Nephron progenitor cell (in vitro differentiated cells): ENCODE measurements around the gene MAN1C1.

Experiments
- DNase-seq: peaks from one replicate; pipeline ENCODE4 v3.0.0; 2021
- H3K27ac Mint-ChIP-seq: 2 replicates; pipeline ENCODE4 v1.8.0; 2021; ENCODE audit warnings: mild to moderate bottlenecking, moderate library complexity, mixed read lengths
- H3K27me3 Mint-ChIP-seq: 2 replicates; pipeline ENCODE4 v1.8.0; 2021; ENCODE audit warnings: mild to moderate bottlenecking, low read depth, mixed read lengths; ENCODE audit not compliant: poor library complexity
- H3K36me3 Mint-ChIP-seq: 2 replicates; pipeline ENCODE4 v1.8.0; 2021; ENCODE audit warnings: low read depth, mixed read lengths
- H3K4me1 Mint-ChIP-seq: 2 replicates; pipeline ENCODE4 v1.8.0; 2021; ENCODE audit warnings: mixed read lengths
- H3K4me3 Mint-ChIP-seq: 2 replicates; pipeline ENCODE4 v1.8.0; 2021; ENCODE audit warnings: mild to moderate bottlenecking, moderate library complexity, mixed read lengths
- H3K9me3 Mint-ChIP-seq: 2 replicates; pipeline ENCODE4 v1.8.0; 2021; ENCODE audit warnings: mild to moderate bottlenecking, moderate library complexity, mixed read lengths
- TF ChIP-seq, protein P1 (sequence below): fragments of 200-600 bp; sonication (generic); IDR thresholded peaks from 2 replicates; pipeline ENCODE4 v1.5.0; 2021; ENCODE audit warnings: antibody characterized with exemption

The MAN1C1 gene

DNA sequence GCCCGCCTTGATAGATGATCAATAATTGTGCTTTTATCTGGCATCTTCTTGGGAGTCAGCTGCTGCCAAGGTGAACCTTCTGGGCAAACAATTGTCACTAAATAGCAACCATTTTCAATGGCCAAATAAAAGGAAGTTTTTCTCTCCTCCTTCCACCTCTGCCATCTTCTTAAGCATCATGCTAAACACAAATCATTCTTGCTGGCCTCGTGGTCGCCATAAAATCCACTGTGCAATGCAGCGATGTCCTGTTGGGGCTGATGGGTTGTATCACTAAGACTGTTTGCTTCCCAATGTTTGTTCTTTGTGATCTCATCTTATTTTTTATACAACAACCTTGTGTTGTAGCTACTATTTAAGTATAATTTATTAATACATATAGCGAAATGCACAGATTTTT, 8.0 kb downstream of the MAN1C1 start:
- peaks cover 13% of the 10 kb centered on the region for H3K4me1 Mint-ChIP-seq
- TF ChIP-seq, protein P1, sequence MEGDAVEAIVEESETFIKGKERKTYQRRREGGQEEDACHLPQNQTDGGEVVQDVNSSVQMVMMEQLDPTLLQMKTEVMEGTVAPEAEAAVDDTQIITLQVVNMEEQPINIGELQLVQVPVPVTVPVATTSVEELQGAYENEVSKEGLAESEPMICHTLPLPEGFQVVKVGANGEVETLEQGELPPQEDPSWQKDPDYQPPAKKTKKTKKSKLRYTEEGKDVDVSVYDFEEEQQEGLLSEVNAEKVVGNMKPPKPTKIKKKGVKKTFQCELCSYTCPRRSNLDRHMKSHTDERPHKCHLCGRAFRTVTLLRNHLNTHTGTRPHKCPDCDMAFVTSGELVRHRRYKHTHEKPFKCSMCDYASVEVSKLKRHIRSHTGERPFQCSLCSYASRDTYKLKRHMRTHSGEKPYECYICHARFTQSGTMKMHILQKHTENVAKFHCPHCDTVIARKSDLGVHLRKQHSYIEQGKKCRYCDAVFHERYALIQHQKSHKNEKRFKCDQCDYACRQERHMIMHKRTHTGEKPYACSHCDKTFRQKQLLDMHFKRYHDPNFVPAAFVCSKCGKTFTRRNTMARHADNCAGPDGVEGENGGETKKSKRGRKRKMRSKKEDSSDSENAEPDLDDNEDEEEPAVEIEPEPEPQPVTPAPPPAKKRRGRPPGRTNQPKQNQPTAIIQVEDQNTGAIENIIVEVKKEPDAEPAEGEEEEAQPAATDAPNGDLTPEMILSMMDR = no peak
- peaks cover 13% of the 10 kb centered on the region for H3K9me3 Mint-ChIP-seq
- H3K4me3 Mint-ChIP-seq = no peak overlapping the region
- no peak overlapping the region for H3K27ac Mint-ChIP-seq
- DNase-seq = no peak
- H3K27me3 Mint-ChIP-seq = peaks cover 60% of the 10 kb centered on the region
- no peaks in the 10 kb centered on the region for H3K36me3 Mint-ChIP-seq

DNA sequence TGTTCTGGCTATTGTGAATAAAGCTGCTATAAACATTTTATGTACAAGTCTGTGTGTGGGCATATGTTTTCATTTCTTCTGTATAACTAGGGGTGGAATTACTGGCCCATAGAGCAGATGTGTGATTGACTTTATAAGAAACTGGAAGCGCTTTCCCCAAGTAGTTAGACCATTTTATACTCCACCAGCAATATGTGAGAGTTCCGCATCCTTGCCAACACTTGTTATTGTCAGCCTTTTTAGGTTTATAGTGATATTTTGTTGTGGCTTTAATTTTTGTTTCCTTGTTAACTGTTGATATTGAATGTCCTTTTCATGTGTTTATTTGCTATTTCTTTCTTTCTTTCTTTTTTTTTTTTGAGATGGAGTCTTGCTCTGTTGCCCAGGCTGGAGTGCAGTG, 9.4 kb downstream of the MAN1C1 start:
- peaks cover 8% of the 10 kb centered on the region for H3K4me1 Mint-ChIP-seq
- no peak for DNase-seq
- H3K9me3 Mint-ChIP-seq = peaks cover 15% of the 10 kb centered on the region
- H3K27ac Mint-ChIP-seq = no peak overlapping the region
- H3K36me3 Mint-ChIP-seq = no peaks in the 10 kb centered on the region
- peaks cover 51% of the 10 kb centered on the region for H3K27me3 Mint-ChIP-seq
- TF ChIP-seq, protein P1 = no peak
- H3K4me3 Mint-ChIP-seq = no peak overlapping the region

DNA sequence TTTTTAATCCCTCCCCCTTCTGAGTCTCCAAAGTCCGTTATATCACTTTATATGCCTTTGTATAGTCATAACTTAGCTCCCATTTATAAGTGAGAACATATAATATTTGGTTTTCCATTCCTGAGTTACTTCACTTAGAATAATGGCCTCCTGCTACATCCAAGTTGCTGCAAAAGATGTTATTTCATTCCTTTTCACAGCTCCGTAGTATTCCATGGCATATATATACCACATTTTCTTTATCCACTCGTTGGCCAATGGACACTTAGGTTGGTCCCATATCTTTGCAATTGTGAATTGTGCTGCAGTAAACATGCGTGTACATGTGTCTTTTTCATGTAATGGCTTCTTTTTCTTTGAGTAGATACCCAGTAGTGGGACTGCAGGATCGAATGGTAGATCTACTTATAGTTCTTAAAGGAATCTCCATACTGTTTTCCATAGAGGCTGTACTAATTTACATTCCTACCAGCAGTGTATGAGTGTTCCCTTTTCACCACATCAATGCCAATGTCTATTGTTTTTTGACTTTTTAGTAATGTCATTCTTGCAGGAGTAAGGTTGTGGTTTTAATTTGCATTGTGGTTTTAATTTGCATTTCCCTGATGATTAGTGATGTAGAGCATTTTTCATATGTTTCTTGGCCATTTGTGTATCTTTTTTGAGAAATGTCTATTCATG, 12.3 kb downstream of the MAN1C1 start:
- peaks cover 5% of the 10 kb centered on the region for H3K4me1 Mint-ChIP-seq
- H3K36me3 Mint-ChIP-seq = no peaks in the 10 kb centered on the region
- H3K9me3 Mint-ChIP-seq = peaks cover 39% of the 10 kb centered on the region
- TF ChIP-seq, protein P1 = no peak
- no peak for DNase-seq
- H3K27me3 Mint-ChIP-seq = peaks cover 49% of the 10 kb centered on the region
- no peak overlapping the region for H3K27ac Mint-ChIP-seq
- no peak overlapping the region for H3K4me3 Mint-ChIP-seq

DNA sequence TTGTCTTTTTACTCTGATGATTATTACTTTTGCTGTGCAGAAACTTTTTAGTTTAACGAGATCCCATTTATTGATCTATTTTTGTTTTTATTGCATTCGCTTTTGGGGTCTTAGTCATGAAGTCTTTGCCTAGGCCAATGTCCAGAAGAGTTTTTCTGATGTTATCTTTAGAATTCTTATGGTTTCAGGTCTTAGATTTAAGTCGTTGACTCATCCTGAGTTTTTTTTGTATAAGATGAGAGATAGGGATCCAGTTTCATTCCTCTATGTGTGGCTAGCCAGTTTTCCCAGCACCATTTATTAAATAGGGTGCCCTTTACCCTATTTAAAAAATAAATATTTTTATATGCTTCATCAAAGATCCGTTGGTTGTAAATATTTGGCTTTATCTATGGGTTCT, 13.2 kb downstream of the MAN1C1 start:
- TF ChIP-seq, protein P1 = no peak
- Mint-ChIP-seq H3K36me3 (no peaks in the 10 kb centered on the region), H3K9me3 (peaks cover 45% of the 10 kb centered on the region), H3K27ac (no peak overlapping the region), H3K27me3 (peaks cover 46% of the 10 kb centered on the region), H3K4me3 (no peak overlapping the region), H3K4me1 (peaks cover 5% of the 10 kb centered on the region)
- DNase-seq = no peak

DNA sequence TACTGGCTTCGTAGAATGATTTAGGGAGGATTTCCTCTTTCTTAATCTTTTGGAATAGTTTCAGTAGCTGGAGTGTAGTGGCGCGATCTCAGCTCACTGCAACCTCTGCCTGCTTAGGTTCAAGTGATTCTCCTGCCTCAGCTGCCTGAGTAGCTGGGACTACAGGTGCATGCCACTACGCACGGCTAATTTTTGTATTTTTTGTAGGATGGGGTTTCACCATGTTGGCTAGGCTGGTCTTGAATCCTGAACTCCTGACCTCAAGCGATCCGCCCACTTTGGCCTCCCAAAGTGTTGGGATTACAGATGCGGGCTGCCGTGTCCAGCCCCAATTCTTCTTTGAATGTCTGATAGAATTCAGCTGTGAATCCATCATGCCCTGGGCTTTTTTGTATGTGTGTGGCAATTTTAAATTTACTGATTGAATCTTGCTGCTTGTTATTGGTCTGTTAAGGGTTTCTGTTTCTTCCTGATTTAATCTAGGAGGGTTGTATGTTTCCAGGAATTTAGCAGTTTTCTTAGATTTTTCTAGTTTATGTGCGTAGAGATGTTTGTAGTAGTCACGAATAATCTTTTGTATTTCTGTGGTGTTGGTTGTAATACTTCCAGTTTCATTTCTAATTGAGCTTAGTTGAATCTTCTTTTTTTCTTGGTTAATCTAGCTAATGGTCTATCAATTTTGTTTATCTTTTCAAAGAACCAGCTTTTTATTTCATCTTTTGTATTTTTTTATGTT, 15.3 kb downstream of the MAN1C1 start:
- Mint-ChIP-seq H3K36me3 (peaks cover 5% of the 10 kb centered on the region), H3K27me3 (peaks cover 36% of the 10 kb centered on the region), H3K27ac (no peak overlapping the region), H3K9me3 (peaks cover 56% of the 10 kb centered on the region), H3K4me1 (peaks cover 5% of the 10 kb centered on the region), H3K4me3 (no peak overlapping the region)
- no peak for DNase-seq
- TF ChIP-seq, protein P1 = no peak
